SH-SY5Y (cell line): ENCODE data around the gene S100P.

ENCODE experiments used
- GATA2 ChIP-seq: IDR thresholded peaks from 2 replicates; pipeline ENCODE4 v1.6.1; 2011; ENCODE audit warnings: mild to moderate bottlenecking, low read depth, low read length
- GATA3 ChIP-seq: IDR thresholded peaks from 2 replicates; pipeline ENCODE4 v1.6.1; 2011; ENCODE audit warnings: low read depth, mild to moderate bottlenecking, low read length, moderate library complexity

DNA sequence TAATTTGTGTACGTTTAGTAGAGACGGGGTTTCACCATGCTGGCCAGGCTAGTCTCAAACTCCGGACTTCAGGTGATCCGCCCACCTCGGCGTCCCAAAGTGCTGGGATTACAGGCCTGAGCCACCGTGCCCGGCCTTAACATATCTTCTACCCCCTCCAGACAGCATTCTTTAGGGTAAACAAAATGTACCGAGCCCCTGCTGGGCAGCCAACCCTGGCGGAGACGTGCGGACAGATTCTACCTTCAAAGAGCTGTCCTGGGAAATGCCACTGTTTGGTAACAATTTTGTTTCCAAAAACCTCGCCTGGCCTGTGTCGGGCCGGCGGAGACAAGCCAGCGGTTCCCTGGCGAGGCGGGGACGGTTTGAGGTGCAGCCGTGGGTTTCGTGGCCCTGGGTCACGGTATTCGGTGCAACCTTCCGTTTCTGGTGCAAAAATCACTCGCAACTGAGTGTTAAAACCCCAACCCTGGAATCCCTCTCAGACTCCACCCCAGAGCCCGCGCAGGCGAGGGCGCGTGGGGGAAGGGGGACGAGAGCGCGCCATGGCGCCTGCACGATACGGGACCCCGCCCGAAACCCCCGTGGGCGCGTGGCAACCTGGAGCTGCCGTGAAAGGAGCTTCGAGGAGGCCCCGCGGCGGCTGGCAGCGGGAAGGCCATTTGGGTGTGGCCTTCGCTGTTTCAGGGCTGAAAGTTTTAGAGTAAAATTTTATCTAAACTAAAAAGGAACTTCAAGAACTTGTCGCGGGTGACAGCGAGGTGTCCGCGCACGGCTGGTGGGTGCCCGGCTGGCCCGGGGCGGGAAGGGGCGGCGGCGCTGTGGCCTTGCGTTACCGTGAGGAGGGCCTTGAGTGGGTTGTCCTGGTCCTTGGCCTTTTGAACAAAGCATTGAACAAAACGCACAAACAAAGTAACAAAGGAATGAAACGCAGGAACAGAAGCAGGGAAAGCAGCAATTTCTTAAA is 36.2 kb upstream of the S100P start:
- TF ChIP-seq GATA2 (no peak), GATA3 (no peak)
